ENCODE measurements around the gene GALNT3. TPM values are rescaled to one million over a fixed set of nuclear protein-coding genes. Genes with fewer than 3 reads are reported as not detected.

GALNT3 gene
- total RNA-seq, 1 experiment from 2014 or later: 9.8 TPM

DNA sequence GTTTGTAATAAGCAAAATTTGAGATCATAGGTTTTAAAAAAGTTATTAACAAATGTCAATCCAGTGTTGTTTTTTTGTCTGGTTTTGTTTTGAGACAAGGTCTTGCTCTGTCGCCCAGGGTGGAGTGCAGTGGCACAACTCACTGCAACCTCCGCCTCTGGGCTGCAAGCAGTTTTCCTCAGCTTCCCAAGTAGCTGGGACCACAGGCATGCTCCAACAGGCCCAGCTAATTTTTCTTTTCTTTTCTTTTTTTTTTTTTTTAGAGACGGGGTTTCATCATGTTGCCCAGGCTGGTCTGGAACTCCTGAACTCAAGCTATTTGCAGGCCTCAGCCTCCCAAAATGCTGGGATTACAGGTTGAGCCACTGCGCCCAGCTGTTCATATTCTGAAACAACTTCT, 31.3 kb downstream of the GALNT3 start:
- Histone ChIP-seq H3K79me2 (ENCODE audit: insufficient read depth, low read length) (no peaks in the 10 kb centered on the region), H3K27me3 (ENCODE audit: insufficient read depth, low read length) (no peaks in the 10 kb centered on the region), H3K36me3 (ENCODE audit: control insufficient read depth in 1 of 2, insufficient read depth in 2 of 2, low read length in 2 of 2) (no peaks in the 10 kb centered on the region), H3K4me3 (replicated peaks in 1 of 2; ENCODE audit: low read depth in 1 of 2, low read length in 2 of 2) (no peak overlapping the region), H3K9ac (ENCODE audit: low read length) (no peak overlapping the region), H3K27ac (ENCODE audit: low read depth, low read length) (no peak overlapping the region), H4K20me1 (ENCODE audit: insufficient read depth) (no peaks in the 10 kb centered on the region), H3K4me1 (ENCODE audit: control insufficient read depth in 1 of 2, insufficient read depth in 2 of 2, low read length in 2 of 2) (peaks cover 0 to 8% of the 10 kb centered on the region in 2 experiments; a peak in 1 of 4 replicates), H3K9me3 (ENCODE audit: control insufficient read depth in 1 of 2, insufficient read depth in 1 of 2, low read depth in 1 of 2, low read length in 2 of 2) (no peaks in the 10 kb centered on the region), H3K9me2 (ENCODE audit: insufficient read depth) (no peaks in the 10 kb centered on the region), H2AFZ (ENCODE audit: low read depth, low read length, poor library complexity, severe bottlenecking) (no peak overlapping the region), H3K4me2 (ENCODE audit: low read length) (no peak overlapping the region)
- TF ChIP-seq POLR2AphosphoS5 (IDR thresholded peaks at IDR 0.05; ENCODE audit: low read depth, low read length): no peak
- no peak for TF ChIP-seq SRF (IDR thresholded peaks at IDR 0.05; ENCODE audit: low read depth)
- no peak for TF ChIP-seq ELF1 (IDR thresholded peaks at IDR 0.05; ENCODE audit: borderline replicate concordance, low read depth)
- no peak for TF ChIP-seq POLR2A (IDR thresholded peaks at IDR 0.05; ENCODE audit: borderline replicate concordance, extremely low read depth, insufficient read depth, insufficient read length)
- TF ChIP-seq CBX3 (IDR thresholded peaks at IDR 0.05; ENCODE audit: low read depth): no peak
- TF ChIP-seq, protein P1, sequence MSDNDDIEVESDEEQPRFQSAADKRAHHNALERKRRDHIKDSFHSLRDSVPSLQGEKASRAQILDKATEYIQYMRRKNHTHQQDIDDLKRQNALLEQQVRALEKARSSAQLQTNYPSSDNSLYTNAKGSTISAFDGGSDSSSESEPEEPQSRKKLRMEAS (IDR thresholded peaks at IDR 0.05): no peak
- TF ChIP-seq, protein P2, sequence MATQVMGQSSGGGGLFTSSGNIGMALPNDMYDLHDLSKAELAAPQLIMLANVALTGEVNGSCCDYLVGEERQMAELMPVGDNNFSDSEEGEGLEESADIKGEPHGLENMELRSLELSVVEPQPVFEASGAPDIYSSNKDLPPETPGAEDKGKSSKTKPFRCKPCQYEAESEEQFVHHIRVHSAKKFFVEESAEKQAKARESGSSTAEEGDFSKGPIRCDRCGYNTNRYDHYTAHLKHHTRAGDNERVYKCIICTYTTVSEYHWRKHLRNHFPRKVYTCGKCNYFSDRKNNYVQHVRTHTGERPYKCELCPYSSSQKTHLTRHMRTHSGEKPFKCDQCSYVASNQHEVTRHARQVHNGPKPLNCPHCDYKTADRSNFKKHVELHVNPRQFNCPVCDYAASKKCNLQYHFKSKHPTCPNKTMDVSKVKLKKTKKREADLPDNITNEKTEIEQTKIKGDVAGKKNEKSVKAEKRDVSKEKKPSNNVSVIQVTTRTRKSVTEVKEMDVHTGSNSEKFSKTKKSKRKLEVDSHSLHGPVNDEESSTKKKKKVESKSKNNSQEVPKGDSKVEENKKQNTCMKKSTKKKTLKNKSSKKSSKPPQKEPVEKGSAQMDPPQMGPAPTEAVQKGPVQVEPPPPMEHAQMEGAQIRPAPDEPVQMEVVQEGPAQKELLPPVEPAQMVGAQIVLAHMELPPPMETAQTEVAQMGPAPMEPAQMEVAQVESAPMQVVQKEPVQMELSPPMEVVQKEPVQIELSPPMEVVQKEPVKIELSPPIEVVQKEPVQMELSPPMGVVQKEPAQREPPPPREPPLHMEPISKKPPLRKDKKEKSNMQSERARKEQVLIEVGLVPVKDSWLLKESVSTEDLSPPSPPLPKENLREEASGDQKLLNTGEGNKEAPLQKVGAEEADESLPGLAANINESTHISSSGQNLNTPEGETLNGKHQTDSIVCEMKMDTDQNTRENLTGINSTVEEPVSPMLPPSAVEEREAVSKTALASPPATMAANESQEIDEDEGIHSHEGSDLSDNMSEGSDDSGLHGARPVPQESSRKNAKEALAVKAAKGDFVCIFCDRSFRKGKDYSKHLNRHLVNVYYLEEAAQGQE (IDR thresholded peaks at IDR 0.05; ENCODE audit: low read depth): no peak
- no peak for TF ChIP-seq EZH2 (IDR thresholded peaks at IDR 0.05)
- TF ChIP-seq, protein P3, sequence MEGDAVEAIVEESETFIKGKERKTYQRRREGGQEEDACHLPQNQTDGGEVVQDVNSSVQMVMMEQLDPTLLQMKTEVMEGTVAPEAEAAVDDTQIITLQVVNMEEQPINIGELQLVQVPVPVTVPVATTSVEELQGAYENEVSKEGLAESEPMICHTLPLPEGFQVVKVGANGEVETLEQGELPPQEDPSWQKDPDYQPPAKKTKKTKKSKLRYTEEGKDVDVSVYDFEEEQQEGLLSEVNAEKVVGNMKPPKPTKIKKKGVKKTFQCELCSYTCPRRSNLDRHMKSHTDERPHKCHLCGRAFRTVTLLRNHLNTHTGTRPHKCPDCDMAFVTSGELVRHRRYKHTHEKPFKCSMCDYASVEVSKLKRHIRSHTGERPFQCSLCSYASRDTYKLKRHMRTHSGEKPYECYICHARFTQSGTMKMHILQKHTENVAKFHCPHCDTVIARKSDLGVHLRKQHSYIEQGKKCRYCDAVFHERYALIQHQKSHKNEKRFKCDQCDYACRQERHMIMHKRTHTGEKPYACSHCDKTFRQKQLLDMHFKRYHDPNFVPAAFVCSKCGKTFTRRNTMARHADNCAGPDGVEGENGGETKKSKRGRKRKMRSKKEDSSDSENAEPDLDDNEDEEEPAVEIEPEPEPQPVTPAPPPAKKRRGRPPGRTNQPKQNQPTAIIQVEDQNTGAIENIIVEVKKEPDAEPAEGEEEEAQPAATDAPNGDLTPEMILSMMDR (IDR thresholded peaks at IDR 0.05 in 2 of 3, conservative IDR thresholded peaks at IDR 0.05 in 1 of 3; ENCODE audit: borderline replicate concordance in 1 of 3, insufficient read depth in 1 of 3, low read depth in 2 of 3, low read length in 2 of 3): no peak
- RAD21 ChIA-PET (ENCODE audit: low non-redundant PET in 1 of 2, low total read pairs in 2 of 2, uncharacterized antibody in 2 of 2, unreplicated experiment in 2 of 2): no interaction called here
- POLR2A ChIA-PET: no interaction called here
- intact Hi-C loops (cut with micrococcal nuclease): no loop called here
- no peak for DNase-seq (ENCODE audit: low read depth, low spot score)
- CTCF ChIA-PET: no interaction called here
- BruUV-seq (replicated peaks): no TSS peak
- no peak for ATAC-seq
